T47D (cell line): ENCODE measurements around the gene RBM27.
"Not testable (repeated sequence)": the region's sequence is repeated elsewhere in the genome, so short reads cannot be mapped to it uniquely, and the experiment has no call there.

Experiments used
- DNase-seq, 2 experiments: peaks; one replicate each; pipeline versions ENCODE4 v3.0.0 to v3.0.0-alpha.2; 2011 to 2012; ENCODE audit warnings: low read depth in 1 of 2, low spot score in 1 of 2
- JUND ChIP-seq: IDR thresholded peaks from 2 replicates; pipeline ENCODE4 v1.6.1; 2012; ENCODE audit warnings: low read depth
- in situ Hi-C: cut with HindIII; loops from 2 replicates; pipeline ENCODE4 v1.10.0; 2016; ENCODE audit warnings: low sequenced_read_pairs, low pct_unique_long_range_greater_than_20kb

The RBM27 gene, protein sequence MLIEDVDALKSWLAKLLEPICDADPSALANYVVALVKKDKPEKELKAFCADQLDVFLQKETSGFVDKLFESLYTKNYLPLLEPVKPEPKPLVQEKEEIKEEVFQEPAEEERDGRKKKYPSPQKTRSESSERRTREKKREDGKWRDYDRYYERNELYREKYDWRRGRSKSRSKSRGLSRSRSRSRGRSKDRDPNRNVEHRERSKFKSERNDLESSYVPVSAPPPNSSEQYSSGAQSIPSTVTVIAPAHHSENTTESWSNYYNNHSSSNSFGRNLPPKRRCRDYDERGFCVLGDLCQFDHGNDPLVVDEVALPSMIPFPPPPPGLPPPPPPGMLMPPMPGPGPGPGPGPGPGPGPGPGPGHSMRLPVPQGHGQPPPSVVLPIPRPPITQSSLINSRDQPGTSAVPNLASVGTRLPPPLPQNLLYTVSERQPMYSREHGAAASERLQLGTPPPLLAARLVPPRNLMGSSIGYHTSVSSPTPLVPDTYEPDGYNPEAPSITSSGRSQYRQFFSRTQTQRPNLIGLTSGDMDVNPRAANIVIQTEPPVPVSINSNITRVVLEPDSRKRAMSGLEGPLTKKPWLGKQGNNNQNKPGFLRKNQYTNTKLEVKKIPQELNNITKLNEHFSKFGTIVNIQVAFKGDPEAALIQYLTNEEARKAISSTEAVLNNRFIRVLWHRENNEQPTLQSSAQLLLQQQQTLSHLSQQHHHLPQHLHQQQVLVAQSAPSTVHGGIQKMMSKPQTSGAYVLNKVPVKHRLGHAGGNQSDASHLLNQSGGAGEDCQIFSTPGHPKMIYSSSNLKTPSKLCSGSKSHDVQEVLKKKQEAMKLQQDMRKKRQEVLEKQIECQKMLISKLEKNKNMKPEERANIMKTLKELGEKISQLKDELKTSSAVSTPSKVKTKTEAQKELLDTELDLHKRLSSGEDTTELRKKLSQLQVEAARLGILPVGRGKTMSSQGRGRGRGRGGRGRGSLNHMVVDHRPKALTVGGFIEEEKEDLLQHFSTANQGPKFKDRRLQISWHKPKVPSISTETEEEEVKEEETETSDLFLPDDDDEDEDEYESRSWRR

DNA sequence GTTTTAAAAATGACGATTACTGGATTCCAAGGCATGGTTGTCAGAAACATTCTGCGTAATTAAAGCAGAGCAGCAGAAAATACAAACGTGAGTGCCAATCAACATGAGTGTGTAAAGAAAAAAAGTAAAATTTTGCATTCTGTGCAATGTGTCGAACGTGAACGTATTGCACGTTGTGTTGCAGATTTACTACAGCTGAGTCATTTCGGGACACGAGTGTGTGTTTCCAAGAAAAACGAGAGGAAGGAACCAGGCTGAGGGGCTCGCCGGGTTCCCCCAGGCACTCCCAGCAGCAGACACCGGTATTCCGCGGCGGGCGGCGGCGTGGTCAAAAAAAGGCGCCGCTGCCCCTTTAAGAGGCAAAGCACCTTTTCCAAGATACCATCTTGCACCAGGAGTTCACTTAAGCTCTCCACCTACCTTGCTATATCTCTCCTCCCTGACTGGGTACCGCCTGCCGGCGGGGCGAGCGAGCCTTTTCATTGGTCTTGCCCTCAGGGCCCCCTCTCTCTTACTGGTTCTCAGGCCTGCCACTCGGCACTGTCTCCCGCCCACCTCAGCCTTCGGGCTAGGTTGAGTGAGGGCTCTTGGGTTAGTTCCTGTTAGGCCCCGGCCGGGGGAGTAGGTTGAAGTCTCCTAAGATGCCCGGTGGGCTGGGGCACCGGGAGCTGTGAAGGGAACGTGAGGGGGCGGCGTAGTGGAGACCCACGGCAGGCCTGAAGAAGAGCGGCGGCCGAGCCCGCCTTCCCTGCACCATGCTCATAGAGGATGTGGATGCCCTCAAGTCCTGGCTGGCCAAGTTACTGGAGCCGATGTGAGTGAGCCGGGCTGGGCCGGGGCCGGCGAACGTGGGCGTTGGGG, at the start of gene RBM27:
Gene RBM27, plus strand, starts transcription at position 595 of the 861 bp plus-strand sequence. Its CDS starts 161 bp downstream, at position 756.
- DNase-seq, result peak; percentile 99 to 100
- in situ Hi-C loops, result no loop called here
- no peak for TF ChIP-seq JUND

DNA sequence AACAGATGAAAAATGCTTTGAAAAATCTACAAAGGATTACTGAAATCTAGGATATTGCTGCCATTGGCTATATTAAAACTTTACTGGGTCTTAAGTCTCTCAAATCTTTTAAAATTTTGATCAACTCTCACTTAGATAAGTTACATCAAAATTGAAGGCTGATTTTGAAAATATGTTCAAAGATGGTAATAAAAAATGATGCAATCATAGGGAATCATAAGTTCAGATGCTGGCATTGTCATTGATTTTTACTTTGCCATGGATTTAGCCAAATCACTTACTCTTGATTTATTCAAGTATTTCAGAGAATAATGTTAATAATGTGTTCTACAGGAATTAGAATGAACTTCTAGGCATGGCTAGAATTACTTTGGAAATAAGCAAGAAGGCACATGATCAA, 45.1 kb upstream of the RBM27 start:
- TF ChIP-seq JUND, result no peak
- in situ Hi-C loops, result no loop called here
- DNase-seq, result no peak

DNA sequence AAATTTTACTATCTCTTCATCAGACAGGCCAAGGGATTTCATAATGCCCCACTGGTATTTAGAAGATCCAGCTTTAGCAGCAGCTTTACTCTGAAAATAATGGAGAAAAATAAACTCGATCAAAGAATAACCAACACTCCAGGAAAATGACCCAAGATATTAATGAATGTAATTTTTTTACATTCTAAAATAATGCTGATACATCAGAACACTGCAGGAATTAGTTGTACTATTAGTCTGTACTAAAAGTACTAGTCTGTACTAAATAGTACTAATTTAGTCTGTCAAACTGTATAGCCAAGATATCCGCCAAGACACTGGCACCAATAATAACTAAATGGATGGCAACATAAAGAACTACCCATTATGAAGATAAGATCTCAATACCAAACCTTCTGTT, 39.0 kb upstream of the RBM27 start:
- no peak for TF ChIP-seq JUND
- in situ Hi-C loops, result no loop called here
- no peak for DNase-seq

DNA sequence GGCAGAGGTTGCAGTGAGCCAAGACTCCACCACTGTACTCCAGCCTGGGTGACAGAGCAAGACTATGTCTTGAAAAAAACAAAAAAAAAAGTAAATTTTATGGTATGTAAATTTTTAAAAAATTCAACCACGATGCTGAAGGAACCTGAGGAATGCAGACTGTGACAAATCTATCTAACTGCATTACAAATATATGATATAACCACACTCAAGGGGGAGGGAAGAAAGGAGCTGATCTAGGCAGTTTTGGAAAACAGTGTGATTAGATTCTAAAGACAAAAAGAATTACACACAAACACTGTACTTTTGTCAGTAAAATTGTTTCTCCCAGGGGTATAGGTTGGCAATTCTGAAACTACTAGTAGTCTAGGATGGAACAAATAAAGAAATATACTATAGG, 37.9 kb upstream of the RBM27 start:
- TF ChIP-seq JUND, result no peak
- in situ Hi-C loops, result no loop called here
- DNase-seq, result no peak

DNA sequence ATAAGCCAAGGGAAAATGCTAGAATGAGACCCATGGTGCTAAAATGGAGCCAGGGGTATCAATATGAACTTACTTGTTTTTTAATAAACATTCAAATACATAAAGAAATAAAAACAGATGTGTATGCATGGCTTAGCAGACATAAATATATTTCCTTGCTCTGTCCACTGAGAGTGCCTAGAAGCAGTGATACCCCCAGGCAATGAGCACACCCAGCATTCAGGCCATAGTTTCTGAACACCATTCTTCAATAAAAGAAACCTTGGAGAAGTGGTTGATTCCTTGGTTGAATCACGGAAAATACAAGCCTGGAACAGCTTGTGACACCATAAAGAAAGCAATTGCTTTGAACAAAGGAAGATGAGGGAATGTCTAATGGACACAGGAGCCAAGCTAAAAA, 37.5 kb upstream of the RBM27 start:
- in situ Hi-C loops, result no loop called here
- no peak for DNase-seq
- TF ChIP-seq JUND, result no peak

DNA sequence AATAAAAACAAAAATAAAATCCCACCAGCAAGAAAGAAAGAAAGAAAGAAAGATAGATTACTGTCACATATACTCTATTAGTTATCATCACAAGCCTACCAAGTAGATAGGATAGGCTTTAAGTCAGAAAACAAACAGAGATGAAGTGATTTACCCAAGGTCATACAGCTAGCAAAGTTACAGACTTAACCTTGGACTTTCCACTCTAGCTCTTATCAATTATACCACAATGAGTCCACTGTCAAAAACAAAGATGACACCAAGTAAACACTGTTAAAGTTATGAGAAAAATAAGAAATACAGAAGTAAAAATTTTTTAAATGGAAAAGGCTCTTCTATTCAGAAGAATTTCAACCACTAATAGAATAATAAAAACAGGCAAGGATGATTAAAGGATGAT, 34.3 kb upstream of the RBM27 start:
- in situ Hi-C loops, result no loop called here
- no peak for DNase-seq
- TF ChIP-seq JUND, result no peak

DNA sequence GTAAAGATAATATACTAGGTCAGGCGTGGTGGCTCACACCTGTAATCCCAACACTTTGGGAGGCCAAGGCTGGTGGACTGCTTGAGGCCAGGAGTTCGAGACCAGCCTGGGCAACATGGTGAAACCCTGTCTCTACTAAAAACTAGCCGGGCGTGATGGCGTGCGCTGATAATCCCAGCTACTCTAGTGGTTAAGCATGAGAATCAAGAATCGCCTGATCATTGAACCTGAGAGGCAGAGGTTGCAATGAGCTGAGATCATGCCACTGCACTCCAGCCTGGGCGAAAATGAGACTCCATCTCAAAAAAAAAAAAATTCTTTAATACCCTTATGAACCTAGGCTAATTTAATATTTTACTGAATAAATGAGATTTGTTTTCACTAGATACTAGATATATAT, 30.4 kb upstream of the RBM27 start:
- in situ Hi-C loops, DNase-seq: not testable (repeated sequence)

DNA sequence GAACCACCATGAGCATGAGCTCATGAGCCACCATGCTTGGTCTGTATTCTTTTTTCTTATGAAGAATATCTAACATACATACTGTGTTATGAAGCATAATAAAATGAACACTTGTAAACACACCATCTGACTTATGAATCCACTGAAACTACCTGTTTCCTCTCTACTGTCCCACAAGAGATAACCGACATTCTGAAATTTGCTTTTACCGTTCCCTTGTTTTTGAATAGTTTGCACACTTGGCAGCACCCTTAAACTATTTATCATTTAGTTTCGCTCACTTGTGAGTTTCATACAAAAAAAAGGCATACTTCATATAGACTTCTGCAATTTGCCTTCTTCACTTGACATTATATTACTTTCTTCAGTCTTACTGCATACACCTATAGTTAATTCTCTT, 29.8 kb upstream of the RBM27 start:
- TF ChIP-seq JUND, result no peak
- DNase-seq, result no peak
- in situ Hi-C loops, result no loop called here

DNA sequence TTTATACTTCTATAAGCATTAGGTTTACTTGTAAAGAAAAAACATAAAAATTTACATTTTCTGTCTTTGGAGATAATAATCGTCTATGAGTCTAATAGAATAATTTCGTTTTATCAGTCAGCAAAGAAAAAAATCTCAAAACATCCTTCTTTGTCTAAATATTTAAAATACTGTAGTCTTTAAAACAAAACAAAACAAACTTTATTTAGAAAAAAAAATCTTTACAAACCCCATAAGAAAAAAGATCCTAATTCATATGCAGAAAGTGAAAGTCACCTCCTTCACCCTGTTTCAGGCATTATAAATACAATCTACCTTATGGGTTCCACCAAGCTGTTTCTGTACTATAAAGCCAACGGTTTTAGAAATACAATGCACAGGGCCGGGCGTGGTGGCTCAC, 26.6 kb upstream of the RBM27 start:
- in situ Hi-C loops, result no loop called here
- no peak for TF ChIP-seq JUND
- DNase-seq, result no peak

DNA sequence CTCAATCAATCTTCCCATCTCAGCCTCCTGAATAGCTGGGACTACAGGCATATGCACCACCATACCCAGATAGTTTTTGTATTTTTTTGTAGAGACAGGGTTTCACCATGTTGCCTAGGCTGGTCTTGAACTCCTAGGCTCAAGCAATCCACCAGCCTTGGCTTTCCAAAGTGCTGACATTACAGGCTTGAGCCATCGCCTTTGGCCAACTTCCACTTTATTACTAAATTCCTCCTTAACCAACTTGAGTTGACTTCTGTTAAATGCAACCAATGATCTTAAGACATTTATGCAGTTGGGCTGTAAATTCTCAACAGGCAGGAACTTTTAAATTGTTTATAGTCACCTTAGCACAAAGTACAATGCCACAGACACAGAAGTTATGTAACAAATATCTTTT, 23.7 kb upstream of the RBM27 start:
- in situ Hi-C loops, result no loop called here
- DNase-seq, result no peak
- no peak for TF ChIP-seq JUND

DNA sequence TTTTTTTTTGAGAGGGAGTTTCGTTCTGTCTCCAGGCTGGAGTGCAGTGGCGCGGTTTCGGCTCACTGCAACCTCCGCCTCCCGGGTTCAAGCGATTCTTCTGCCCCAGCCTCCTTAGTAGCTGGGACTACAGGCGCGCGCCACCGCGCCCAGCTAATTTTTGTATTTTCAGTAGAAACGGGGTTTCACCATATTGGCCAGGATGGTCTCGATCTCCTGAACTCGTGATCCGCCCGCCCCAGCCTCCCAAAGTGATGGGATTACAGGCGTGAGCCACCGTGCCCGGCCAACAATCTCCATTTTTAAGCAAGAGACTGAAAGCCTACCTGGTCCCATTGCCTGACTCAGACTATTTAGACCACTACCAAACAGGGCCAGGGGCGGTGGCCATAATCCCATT, 20.0 kb upstream of the RBM27 start:
- DNase-seq, in situ Hi-C loops: not testable (repeated sequence)

DNA sequence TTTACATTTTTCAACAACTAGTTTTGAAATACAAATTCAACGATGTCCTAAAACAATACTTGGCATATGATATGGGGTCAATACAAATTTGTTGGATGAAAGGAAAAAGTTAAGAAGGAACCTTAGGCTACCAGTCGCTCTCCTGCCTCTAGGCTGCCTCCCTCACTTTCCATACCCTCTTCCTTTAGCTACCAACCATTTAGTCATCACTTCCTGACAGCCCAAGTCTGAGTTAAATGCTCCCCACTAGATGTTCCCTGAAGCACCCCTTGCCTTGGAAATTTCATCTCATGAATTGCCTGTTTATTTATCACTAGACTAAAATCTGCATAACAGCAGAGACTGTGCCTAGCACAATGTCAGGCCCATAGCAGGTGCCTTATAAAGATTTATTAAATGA, 18.2 kb upstream of the RBM27 start:
- in situ Hi-C loops, result no loop called here
- no peak for DNase-seq
- no peak for TF ChIP-seq JUND

DNA sequence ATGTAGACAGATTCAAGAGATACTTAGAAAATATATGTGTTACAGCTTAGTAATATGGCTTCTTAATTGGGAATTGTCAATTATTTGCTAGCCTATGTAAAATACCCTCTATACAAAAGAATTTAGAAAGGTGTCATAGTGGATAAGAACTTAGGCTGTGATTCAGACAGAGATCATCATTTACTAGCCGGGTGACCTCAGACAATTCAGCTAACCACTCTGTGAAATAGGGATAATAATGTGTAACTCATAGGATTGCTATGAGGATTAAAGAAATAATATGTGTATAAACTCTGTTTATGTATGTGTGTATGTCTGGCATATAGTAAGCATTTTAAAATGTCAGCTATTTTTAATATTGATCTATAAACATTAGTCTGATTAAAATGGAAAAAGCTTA, 15.0 kb upstream of the RBM27 start:
- no peak for TF ChIP-seq JUND
- DNase-seq, result no peak
- in situ Hi-C loops, result no loop called here
